Measurements from ENCODE around the gene CCDC124.

The CCDC124 gene

GRCh38 chr19:17989425-17990094 lies 56.7 kb downstream of the CCDC124 start:
- no peak for DNase-seq

- DNase-seq = no peak
These were observed 60.4 kb downstream of the CCDC124 start for GRCh38 chr19:17993076-17993813.

Measured in NCI-H2107 (cell line).